Measurements from ENCODE around the gene AGXT.

The AGXT gene

GRCh38 chr2:240886678-240887609 lies 18.3 kb downstream of the AGXT start:
- TF ChIP-seq CSDC2 (CRISPR knock-in tag; IDR thresholded peaks at IDR 0.05) (no peak), RARB (CRISPR knock-in tag; IDR thresholded peaks at IDR 0.05) (no peak), ZNF8 (CRISPR knock-in tag; IDR thresholded peaks at IDR 0.05) (no peak), ZFP30 (CRISPR knock-in tag; IDR thresholded peaks at IDR 0.05) (no peak), POU6F1 (CRISPR knock-in tag; IDR thresholded peaks at IDR 0.05; ENCODE audit: borderline replicate concordance, low read depth) (no peak)
- ATAC-seq = no peak

- ATAC-seq = no peak
- no peak for TF ChIP-seq ZNF70 (CRISPR knock-in tag; IDR thresholded peaks at IDR 0.05)
- no peak for TF ChIP-seq ISL1 (CRISPR knock-in tag; IDR thresholded peaks at IDR 0.05)
- no peak for TF ChIP-seq CREB5 (CRISPR knock-in tag; IDR thresholded peaks at IDR 0.05; ENCODE audit: low read depth)
- no peak for TF ChIP-seq ZFP3 (CRISPR knock-in tag; IDR thresholded peaks at IDR 0.05)
- no peak for TF ChIP-seq CSDC2 (CRISPR knock-in tag; IDR thresholded peaks at IDR 0.05)
- TF ChIP-seq PPARA (CRISPR knock-in tag; IDR thresholded peaks at IDR 0.05; ENCODE audit: borderline replicate concordance) = no peak
- no peak for TF ChIP-seq SNAI2 (CRISPR knock-in tag; IDR thresholded peaks at IDR 0.05)
- TF ChIP-seq ZNF565 (CRISPR knock-in tag; conservative IDR thresholded peaks at IDR 0.05; ENCODE audit: low read depth) = no peak
- no peak for TF ChIP-seq BACH2 (CRISPR knock-in tag; IDR thresholded peaks at IDR 0.05; ENCODE audit: borderline replicate concordance)
- TF ChIP-seq PATZ1 (CRISPR knock-in tag; IDR thresholded peaks at IDR 0.05; ENCODE audit: borderline replicate concordance) = no peak
- no peak for TF ChIP-seq ZC3H10 (CRISPR knock-in tag; IDR thresholded peaks at IDR 0.05)
- no peak for TF ChIP-seq POU6F1 (CRISPR knock-in tag; IDR thresholded peaks at IDR 0.05; ENCODE audit: borderline replicate concordance, low read depth)
- no peak for TF ChIP-seq OSR1 (CRISPR knock-in tag; IDR thresholded peaks at IDR 0.05)
- TF ChIP-seq TSHZ2 (CRISPR knock-in tag; IDR thresholded peaks at IDR 0.05) = no peak
- no peak for TF ChIP-seq ZFP30 (CRISPR knock-in tag; IDR thresholded peaks at IDR 0.05)
- TF ChIP-seq ARNTL (CRISPR knock-in tag; IDR thresholded peaks at IDR 0.05; ENCODE audit: borderline replicate concordance, low read depth) = no peak
- TF ChIP-seq RARB (CRISPR knock-in tag; IDR thresholded peaks at IDR 0.05) = no peak
- TF ChIP-seq TOX (CRISPR knock-in tag; IDR thresholded peaks at IDR 0.05; ENCODE audit: borderline replicate concordance) = no peak
- TF ChIP-seq TCF4 (CRISPR knock-in tag; IDR thresholded peaks at IDR 0.05; ENCODE audit: borderline replicate concordance) = no peak
- no peak for TF ChIP-seq ESRRG (CRISPR knock-in tag; IDR thresholded peaks at IDR 0.05)
Measured at GRCh38 chr2:240887631-240888030, 19.0 kb downstream of the AGXT start.
